GM15510 (cell line): ENCODE measurements around the gene KCNK5.

Experiments
- POLR2A ChIP-seq: IDR thresholded peaks from 3 replicates; pipeline ENCODE4 v1.6.1; 2011; ENCODE audit warnings: borderline replicate concordance; ENCODE audit not compliant: insufficient read length; ENCODE audit errors: extremely low read depth

The KCNK5 gene

GRCh38 chr6:39199976-39200375 lies 29.3 kb downstream of the KCNK5 start:
- no peak for TF ChIP-seq POLR2A

- TF ChIP-seq POLR2A = no peak
Measured at GRCh38 chr6:39199231-39199940, 29.9 kb downstream of the KCNK5 start.

DNA sequence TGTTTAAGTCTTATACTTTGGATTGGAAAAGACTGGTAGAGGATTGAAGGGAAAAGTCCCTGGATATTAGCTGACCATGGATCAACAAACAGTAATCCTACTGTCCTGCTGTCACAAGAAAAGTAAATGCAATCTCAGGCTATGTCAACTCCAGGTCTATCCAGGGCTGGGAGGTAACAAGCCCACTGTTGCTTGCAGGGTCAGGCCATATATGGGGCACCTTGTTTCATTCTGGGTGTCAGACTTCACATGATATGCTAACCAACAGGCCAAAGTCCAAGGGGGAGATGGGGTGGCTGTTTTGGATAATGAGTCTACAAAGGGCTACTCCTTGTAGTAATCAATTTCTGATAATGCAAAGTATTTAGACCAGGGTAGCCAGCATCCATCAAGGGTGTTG lies 30.7 kb downstream of the KCNK5 start:
- TF ChIP-seq POLR2A = no peak

DNA sequence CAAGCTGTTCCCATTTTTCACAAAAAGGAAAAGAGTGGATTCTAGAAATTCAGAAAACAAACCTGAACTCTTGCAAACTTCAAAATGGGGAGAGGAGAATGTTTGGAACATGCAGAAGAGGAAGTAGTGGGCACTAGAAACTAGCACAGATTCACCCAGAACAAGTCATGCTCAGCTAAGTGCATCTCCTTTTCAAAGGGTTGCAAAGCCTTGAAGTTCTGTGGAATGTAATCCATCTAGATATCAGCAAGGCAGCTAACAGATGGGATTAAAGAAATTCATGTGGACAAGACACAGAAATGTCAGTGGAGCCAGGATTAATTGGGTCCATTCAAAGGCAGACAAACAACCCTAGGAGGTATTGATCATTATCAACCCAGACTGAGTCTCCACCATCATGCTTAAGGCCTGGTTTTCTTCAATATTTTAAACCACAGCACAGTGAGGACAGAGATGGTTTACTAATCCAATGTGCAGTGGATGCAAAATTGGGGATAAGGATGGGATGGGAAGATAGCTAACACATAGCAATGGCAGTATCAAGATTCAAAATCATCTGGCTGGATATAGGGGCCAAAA lies 31.3 kb downstream of the KCNK5 start:
- TF ChIP-seq POLR2A = no peak

GRCh38 chr6:39197521-39197920 lies 31.8 kb downstream of the KCNK5 start:
- TF ChIP-seq POLR2A = no peak

DNA sequence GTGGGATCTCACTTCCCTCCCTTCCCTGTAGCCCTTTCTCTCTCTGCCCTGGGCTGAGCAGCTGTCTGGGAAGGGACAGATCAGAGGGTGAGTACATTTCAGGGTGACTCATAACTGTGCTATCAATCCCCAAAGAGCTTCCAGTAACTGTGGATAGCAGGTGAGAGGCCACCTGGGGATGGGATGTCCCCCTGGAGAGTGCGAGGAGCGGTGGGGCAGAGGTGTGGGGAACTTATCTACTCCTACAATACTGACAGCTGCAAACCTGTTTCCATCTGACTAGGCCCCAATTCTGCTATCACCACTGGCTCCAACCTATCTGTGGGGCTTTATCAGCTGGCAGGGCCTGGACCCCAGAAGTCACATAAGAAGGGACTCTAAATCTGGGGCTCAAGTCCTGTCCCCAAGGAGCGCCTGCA lies 32.6 kb downstream of the KCNK5 start:
- no peak for TF ChIP-seq POLR2A

- no peak for TF ChIP-seq POLR2A
Measured at GRCh38 chr6:39195792-39196385, 33.4 kb downstream of the KCNK5 start.

GRCh38 chr6:39194466-39194865 lies 34.8 kb downstream of the KCNK5 start:
- TF ChIP-seq POLR2A = no peak

GRCh38 chr6:39193201-39193791 lies 36.0 kb downstream of the KCNK5 start:
- no peak for TF ChIP-seq POLR2A

DNA sequence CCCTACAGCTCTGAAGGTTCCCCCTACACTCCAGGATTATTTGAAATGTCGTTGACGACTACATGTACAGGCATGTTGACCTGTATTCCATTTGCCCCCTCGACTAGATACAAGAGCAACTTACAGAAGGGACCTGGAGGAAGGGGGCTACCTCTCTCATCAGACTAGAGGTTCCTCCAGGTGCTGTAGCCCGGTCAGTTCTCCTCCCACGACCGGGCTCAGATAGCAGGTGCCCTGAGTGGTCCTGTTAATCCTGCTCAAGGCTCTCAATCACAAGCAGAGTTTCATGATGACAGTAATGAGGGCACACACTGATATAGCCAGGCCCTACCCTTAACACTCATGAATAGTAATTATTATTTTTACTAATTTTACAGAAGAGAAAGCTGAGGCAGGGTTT lies 36.5 kb downstream of the KCNK5 start:
- no peak for TF ChIP-seq POLR2A

DNA sequence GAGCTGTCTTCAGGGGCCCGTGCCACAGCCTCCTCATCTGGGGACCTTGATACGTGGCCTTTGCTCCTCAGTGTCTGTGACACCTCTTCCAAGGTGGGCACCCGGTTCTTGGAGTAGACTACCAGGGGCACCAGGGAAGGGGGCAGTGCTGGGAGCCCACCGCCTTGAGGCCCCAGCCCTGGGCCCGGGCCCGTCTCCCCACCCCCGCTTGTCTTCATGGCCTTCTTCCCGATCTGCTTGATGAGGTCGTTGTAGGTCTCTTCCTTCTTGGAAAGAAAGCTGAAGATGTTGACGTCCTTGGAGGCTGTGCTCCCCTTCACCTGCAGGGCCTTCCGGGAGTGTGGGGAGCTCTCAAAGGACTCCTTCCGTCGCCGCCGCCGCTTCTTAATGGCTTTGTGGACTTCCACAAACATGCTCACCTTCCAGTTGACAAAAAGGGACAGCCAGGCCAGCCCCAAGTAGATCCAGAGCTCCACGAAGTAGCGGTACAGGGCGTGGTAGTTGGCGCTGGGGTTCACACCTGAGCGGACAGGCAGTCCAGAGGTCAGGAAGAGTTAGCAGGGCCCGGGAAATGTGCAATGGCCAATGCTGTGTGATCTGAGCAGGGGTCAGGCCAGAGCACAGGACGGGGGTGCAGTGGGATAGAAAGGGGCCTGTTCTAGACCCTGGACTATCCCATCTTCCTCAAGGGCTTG lies 37.9 kb downstream of the KCNK5 start:
- no peak for TF ChIP-seq POLR2A

DNA sequence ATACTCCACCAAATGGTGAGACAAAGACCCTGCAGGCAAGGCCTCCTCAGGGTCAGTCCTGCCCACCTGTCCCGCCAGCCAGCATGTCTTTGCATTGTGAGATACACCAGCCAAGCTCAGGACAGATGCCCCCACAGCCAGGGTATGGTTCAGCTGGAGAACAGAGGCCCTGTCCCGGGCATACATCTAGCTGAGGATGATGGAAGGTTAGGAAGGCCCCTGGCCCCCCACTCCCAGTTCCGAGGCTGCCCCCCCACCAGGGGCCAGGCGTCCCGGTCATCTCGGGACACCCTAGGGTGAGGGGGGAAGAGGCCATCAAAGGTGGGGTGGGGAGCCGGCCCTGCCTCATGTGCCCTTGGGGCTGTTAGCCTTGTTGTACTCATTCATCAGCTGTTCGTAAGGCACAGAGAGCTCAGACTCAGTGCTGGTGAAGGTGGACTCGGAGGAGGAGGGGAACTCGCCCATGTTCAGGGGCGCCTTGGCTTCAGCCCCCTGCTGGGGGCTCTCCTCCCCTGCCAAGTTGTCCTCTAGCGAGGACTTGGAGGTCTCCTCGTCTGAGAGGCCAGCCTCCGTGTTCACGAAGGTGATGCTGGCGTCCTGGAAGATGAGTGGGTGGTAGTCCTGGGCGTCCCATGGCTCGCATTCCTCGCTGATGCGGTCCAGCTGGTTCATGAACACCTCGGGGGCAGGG lies 38.6 kb downstream of the KCNK5 start:
- no peak for TF ChIP-seq POLR2A

DNA sequence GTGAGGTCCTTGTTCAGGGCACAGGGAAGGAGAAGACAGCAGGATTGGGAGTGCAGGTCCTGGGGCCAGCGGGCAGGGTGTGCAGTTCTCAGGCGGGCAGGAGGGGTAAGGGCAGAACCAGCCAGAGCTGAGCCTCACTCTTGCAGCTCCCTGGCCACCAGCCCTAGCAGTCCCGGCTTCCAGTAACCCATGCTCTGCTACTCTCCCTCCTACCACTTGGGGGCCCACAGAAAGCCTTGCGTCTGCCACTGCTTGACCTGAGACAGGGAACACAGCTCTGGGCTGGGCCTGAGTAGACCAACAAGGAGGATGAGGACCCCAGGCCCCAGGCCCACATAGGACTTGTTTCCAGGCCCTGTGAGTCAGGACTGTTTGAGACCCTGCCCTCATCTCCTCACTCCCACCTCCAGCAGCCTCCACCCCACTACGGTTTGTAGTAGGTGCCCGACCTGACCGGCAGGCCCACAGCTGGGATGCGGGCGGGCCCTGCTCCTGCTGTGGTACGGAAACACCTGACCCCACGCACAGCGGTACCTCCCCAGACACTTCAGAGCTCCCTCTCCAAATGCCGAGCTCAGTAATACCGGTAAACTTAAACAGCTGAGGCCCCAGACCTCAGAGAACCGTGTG lies 39.2 kb downstream of the KCNK5 start:
- no peak for TF ChIP-seq POLR2A

DNA sequence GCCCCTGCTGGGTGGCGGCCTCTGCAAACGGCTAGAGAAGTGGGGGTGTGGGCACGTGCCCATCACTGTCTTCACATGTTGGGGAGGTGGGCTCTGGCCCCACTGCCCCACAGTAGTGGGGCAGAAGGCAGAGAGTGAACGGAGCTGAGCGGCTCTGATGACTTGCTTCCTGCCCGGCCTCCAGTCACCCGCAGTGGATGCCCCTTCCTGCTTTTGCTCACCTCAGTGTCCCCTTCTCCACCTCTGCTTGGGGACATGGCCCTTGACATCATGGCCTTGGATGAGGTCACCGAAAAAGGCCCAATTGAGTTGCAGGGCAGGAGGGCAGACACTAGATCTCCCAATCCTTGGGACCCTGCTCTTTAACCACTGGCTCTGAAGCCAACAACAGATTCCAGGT lies 40.1 kb downstream of the KCNK5 start:
- no peak for TF ChIP-seq POLR2A
